Endothelial cell of umbilical vein (primary cell): ENCODE measurements around the gene TXNL4A. TPM values are rescaled to one million over a fixed set of nuclear protein-coding genes. Genes with fewer than 3 reads are reported as not detected.

ENCODE experiments used
- BruUV-seq: library from RNA; stranded (reverse); fragments of 400-500 nt; replicated peaks from 2 replicates; lab custom pipeline; 2021; lab: Mats Ljungman, UMichigan
- CTCF ChIA-PET: fragments of 300-600, 350-600 bp; sonication (Branson Sonifier 250); formaldehyde crosslinking; loops from one replicate; lab custom pipeline; 2021; ENCODE audit warnings: antibody characterized with exemption, inconsistent platforms; lab: Charles Lee
- POLR2A ChIA-PET: fragments of 300-600, 350-600 bp; sonication (Branson Sonifier 250); formaldehyde crosslinking; loops from one replicate; lab custom pipeline; 2021; ENCODE audit warnings: antibody characterized with exemption, inconsistent platforms; lab: Charles Lee
- DNase-seq: peaks from one replicate; pipeline ENCODE4 v3.0.0-alpha.2; 2011; ENCODE audit warnings: low read depth, low spot score
- FAIRE-seq: peaks from 2 replicates; lab custom pipeline; 2011; peaks lifted over from hg19 to GRCh38; lab: Jason Lieb, UNC
- H2AFZ ChIP-seq: 2 replicates; pipeline ENCODE4 v1.6.0; 2012; ENCODE audit warnings: low read depth, low read length, control low read depth, inconsistent platforms
- H3K27ac ChIP-seq: 2 replicates; pipeline ENCODE4 v1.5.1; 2011; ENCODE audit warnings: low read depth, mild to moderate bottlenecking, control low read depth, low read length, moderate library complexity; ENCODE audit not compliant: insufficient read depth
- H3K27me3 ChIP-seq, 2 experiments: 2 replicates each; pipeline versions ENCODE4 v1.6.0 to v1.6.1; 2011; ENCODE audit warnings: low read length in 2 of 2, mixed read lengths in 1 of 2; ENCODE audit not compliant: control insufficient read depth in 2 of 2, insufficient read depth in 2 of 2
- H3K36me3 ChIP-seq, 2 experiments: 2 replicates in 1 of 2; 3 replicates in 1 of 2; pipeline ENCODE4 v1.5.1; 2011; ENCODE audit warnings: low read length in 2 of 2, mild to moderate bottlenecking in 1 of 2, moderate library complexity in 1 of 2; ENCODE audit not compliant: control insufficient read depth in 2 of 2, insufficient read depth in 2 of 2; ENCODE audit errors: extremely low read depth in 1 of 2
- H3K4me1 ChIP-seq: 3 replicates; pipeline ENCODE4 v1.5.1; 2011; ENCODE audit warnings: mild to moderate bottlenecking, low read length; ENCODE audit not compliant: control insufficient read depth, insufficient read depth; ENCODE audit errors: extremely low read depth
- H3K4me2 ChIP-seq: 2 replicates; pipeline ENCODE4 v1.6.1; 2011; ENCODE audit warnings: low read length, control low read depth, mixed read lengths; ENCODE audit not compliant: insufficient read depth
- H3K4me3 ChIP-seq, 3 experiments: fragments of 200-600 bp in 1 of 3; sonication (generic), shearing (Covaris generic) in 1 of 3; replicated peaks in 1 of 3; 2 replicates each; pipeline ENCODE4 v1.5.1; 2011 to 2016; ENCODE audit warnings: control low read depth in 3 of 3, low read length in 3 of 3, mild to moderate bottlenecking in 2 of 3, inconsistent platforms in 1 of 3, low read depth in 1 of 3, moderate library complexity in 1 of 3; ENCODE audit not compliant: insufficient read depth in 1 of 3
- H3K79me2 ChIP-seq: 2 replicates; pipeline ENCODE4 v1.6.0; 2012; ENCODE audit warnings: low read length, inconsistent platforms; ENCODE audit not compliant: control insufficient read depth, insufficient read depth
- H3K9ac ChIP-seq: replicated peaks from 2 replicates; pipeline ENCODE3; 2011; ENCODE audit warnings: low read length, control low read depth; ENCODE audit not compliant: insufficient read depth; ENCODE audit errors: extremely low read depth
- H3K9me1 ChIP-seq: replicated peaks from 3 replicates; pipeline ENCODE4 v1.6.0; 2011; ENCODE audit warnings: mild to moderate bottlenecking, low read length; ENCODE audit not compliant: control insufficient read depth, insufficient read depth; ENCODE audit errors: extremely low read depth
- H3K9me3 ChIP-seq: replicated peaks from 2 replicates; pipeline ENCODE4 v1.5.1; 2012; ENCODE audit warnings: low read length, inconsistent platforms; ENCODE audit not compliant: control insufficient read depth, insufficient read depth
- H4K20me1 ChIP-seq: replicated peaks from 2 replicates; pipeline ENCODE3; 2011; ENCODE audit warnings: mild to moderate bottlenecking, low read length; ENCODE audit not compliant: control insufficient read depth, insufficient read depth; ENCODE audit errors: extremely low read depth
- CTCF ChIP-seq, 2 donors: IDR thresholded peaks; 1 replicate in 1 of 2; 2 replicates in 1 of 2; pipeline ENCODE4 v1.5.1; 2011; ENCODE audit warnings: low read length in 2 of 2, mild to moderate bottlenecking in 2 of 2, moderate library complexity in 2 of 2, control low read depth in 1 of 2, inconsistent platforms in 1 of 2, low read depth in 1 of 2; ENCODE audit not compliant: insufficient read depth in 1 of 2; ENCODE audit errors: extremely low read depth in 1 of 2
- FOS ChIP-seq: IDR thresholded peaks from 2 replicates; pipeline ENCODE4 v1.6.1; 2011; ENCODE audit warnings: mild to moderate bottlenecking, low read length, moderate library complexity, borderline replicate concordance; ENCODE audit not compliant: insufficient read depth
- JUN ChIP-seq: IDR thresholded peaks from 2 replicates; pipeline ENCODE4 v1.6.1; 2011; ENCODE audit warnings: borderline replicate concordance, low read depth; ENCODE audit not compliant: insufficient read length, insufficient read depth
- MYC ChIP-seq: IDR thresholded peaks from one replicate; pipeline ENCODE4 v1.6.1; 2011; ENCODE audit warnings: mild to moderate bottlenecking, low read depth, low read length
- POLR2A ChIP-seq: IDR thresholded peaks from 2 replicates; pipeline ENCODE4 v1.6.1; 2012; ENCODE audit warnings: low read depth, mild to moderate bottlenecking, control low read depth, low read length
- POLR2AphosphoS5 ChIP-seq: IDR thresholded peaks from 2 replicates; pipeline ENCODE4 v1.6.1; 2012; ENCODE audit warnings: low read depth, mild to moderate bottlenecking, control low read depth, low read length, moderate library complexity; ENCODE audit not compliant: insufficient read depth
- dilution Hi-C: fragments of 300-500 bp; cut with MboI; formaldehyde crosslinking; loops from one replicate; pipeline ENCODE4 v1.15.0; 2019; ENCODE audit warnings: low sequenced_read_pairs; ENCODE audit not compliant: extremely low pct_ligation_motif_present
- intact Hi-C: fragments of 100-400 bp; cut with micrococcal nuclease; formaldehyde crosslinking; loops from one replicate; pipeline ENCODE4 v1.10.0; 2022
- polyA plus RNA-seq, 4 experiments: library from polyadenylated mRNA; depleted of rRNA in 3 of 4; stranded (reverse) in 3 of 4; unstranded in 1 of 4; fragments of >200 nt; gene quantifications; 2 replicates each; pipeline versions ENCODE4 v1.2.1 to v1.2.3, GENCODE V29; 2011 to 2012; ENCODE audit warnings: missing spikeins in 1 of 4
- total RNA-seq: library from RNA; stranded (reverse); gene quantifications from 2 replicates; pipeline ENCODE4 v1.2.3, GENCODE V29; 2021
- TF ChIP-seq, protein P1 (sequence below): IDR thresholded peaks from 2 replicates; pipeline ENCODE4 v1.6.1; 2011; ENCODE audit not compliant: insufficient read depth, insufficient read length

Gene TXNL4A
- total and polyA plus RNA-seq, 2 donors (not counting 3 experiments of a cell fraction or from before 2014, with no cell fraction given) = 148 to 172 TPM

DNA sequence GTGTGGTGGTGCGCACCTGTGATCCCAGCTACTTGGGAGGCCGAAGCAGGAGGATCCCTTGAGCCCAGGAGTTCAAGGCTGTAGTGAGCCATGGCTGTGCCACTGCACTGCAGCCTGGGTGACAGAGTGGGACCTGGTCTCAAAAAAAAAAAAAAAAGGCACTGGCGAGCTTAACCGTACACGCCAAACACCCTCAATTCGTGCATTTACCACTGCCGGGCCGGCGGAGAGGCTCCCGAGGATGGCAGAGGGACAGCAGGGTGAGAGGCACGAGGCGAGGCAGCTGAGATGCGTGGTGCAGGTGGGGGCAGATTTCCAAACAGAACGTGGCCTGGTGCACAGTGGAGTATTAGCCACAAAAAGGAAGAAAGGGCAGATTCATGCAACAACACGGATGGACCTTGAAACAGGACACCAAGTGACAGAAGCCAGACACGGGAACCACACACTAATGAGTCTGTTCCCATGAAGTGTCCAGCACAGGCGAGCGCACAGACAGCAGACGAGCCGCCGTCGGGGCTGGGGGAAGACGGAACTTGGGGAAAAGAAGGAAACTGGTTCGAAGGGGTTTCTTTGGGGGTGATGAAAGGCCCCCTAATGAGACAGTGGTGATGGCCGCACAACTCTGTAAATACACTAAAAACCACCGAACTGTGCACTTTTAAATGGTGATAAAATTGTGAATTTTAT, 64.3 kb downstream of the TXNL4A start:
- no peaks in the 10 kb centered on the region for H3K27me3 ChIP-seq
- no peaks in the 10 kb centered on the region for H3K9me3 ChIP-seq
- peaks cover 0 to 10% of the 10 kb centered on the region in 2 experiments for H3K36me3 ChIP-seq
- H3K4me2 ChIP-seq = no peak overlapping the region
- no TSS peak for BruUV-seq
- no peak for TF ChIP-seq CTCF (IDR thresholded peaks at IDR 0.05; ENCODE audit: extremely low read depth in 1 of 2, insufficient read depth in 1 of 2, low read depth in 1 of 2, low read length in 2 of 2)
- TF ChIP-seq MYC = no peak
- TF ChIP-seq, protein P1, sequence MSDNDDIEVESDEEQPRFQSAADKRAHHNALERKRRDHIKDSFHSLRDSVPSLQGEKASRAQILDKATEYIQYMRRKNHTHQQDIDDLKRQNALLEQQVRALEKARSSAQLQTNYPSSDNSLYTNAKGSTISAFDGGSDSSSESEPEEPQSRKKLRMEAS = no peak
- TF ChIP-seq JUN = no peak
- TF ChIP-seq FOS = no peak
- no peak for TF ChIP-seq POLR2A
- TF ChIP-seq POLR2AphosphoS5 = no peak
- H3K4me3 ChIP-seq = no peak overlapping the region
- dilution Hi-C loops = no loop called here
- H4K20me1 ChIP-seq = no peaks in the 10 kb centered on the region
- peaks cover 8% of the 10 kb centered on the region for H3K79me2 ChIP-seq
- intact Hi-C loops = no loop called here
- no peak overlapping the region for H3K27ac ChIP-seq
- H3K9me1 ChIP-seq = no peaks in the 10 kb centered on the region
- FAIRE-seq (no peak), DNase-seq (no peak)
- POLR2A ChIA-PET = no interaction called here
- H3K4me1 ChIP-seq = no peaks in the 10 kb centered on the region
- H2AFZ ChIP-seq = no peak overlapping the region
- H3K9ac ChIP-seq = no peak overlapping the region
- CTCF ChIA-PET = no interaction called here
